Umbilical cord (tissue), 2 donors: ENCODE results near the gene TECPR2. TPM values are rescaled to one million over a fixed set of nuclear protein-coding genes. Genes with fewer than 3 reads are reported as not detected.
"Not testable (repeated sequence)": the region's sequence is repeated elsewhere in the genome, so short reads cannot be mapped to it uniquely, and the experiment has no call there.

Experiments
- DNase-seq: peaks from one replicate; pipeline ENCODE4 v3.0.0-alpha.2; 2015; ENCODE audit warnings: low spot score
- total RNA-seq: library from RNA; depleted of rRNA; stranded (reverse); fragments of >200 nt; gene quantifications from one replicate; pipeline ENCODE4 v1.2.3, GENCODE V29; 2014; ENCODE audit warnings: low replicate concordance; ENCODE audit not compliant: insufficient read depth

The TECPR2 gene
- total RNA-seq, 1 donor from 2014 or later = 7.2 TPM

DNA sequence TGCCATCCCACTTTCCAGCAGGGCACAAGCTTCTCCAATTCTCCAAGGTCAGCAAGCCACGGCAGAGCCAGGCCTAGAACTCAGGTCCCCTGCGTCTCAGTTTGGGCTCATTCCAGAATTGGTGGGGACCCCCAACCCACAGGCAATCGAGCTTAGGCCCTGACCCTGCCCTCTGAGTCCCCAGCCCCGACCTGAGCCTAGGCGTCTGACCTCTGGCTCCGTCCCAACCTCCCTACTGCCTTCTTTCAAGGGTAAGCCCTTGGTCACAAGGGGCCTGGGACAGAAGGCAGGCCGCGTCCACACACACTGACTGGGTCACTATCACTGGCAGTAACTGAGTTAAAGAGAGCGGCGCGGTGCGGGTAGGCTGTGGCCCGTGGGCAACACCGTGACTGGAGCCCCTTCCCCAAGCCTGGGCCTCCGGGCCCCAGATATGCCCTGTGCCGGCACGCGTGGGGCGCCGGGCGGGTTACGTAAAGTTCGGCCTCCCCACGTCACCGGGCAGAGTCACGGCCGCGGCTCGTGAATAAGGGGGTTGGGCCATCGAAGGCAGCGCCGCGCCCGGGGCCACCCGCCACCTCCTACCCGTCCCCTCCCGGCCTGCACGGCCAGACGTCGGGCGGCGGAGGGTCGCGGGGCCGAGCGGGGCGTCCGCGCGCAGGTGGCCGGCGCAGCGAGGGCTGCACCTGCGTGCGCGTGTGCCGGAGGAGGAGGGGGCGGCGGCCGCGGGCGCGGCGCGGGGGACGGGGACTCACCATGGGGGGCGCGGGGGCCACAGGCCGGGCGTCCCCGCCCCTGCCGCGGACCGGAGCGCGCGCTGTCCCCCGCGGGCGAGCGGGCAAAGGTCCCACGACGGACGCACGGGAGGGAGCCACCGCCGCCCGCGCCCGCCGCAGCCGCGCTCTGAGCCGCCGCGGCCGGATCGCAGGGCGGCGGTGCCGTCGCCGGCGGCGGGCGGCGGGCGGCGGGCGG, 146.3 kb downstream of the TECPR2 start:
- DNase-seq = no peak

- peak; percentile 93 for DNase-seq
These were observed 147.2 kb downstream of the TECPR2 start, which contains the start of gene ANKRD9 for GRCh38 chr14:102509746-102510615. TSS of gene ANKRD9 (minus strand) at chr14:102509776. CDS start at chr14:102507889, 1,887 bp downstream.

GRCh38 chr14:102510616-102511520, 148.1 kb downstream of the TECPR2 start:
- DNase-seq = peak; percentile 42

DNA sequence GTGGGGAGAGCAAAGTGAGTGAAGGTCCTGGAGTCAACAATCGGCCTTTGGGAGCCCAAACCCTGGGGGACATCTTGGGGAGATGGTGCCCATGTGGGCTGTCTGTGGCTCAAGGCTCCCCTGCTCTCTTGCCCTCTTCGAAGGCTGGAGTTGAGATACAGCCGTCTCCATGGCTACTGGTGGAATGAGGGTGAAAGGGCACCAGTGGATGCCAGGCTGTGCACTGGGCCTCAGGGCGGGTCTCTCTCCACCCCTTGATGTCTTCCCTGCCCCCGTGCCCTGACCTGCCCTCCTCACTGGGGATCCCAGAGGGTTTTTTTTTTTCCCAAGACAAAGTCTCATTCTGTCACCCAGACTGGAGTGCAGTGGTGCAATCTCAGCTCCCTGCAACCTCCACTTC, 148.8 kb downstream of the TECPR2 start:
- no peak for DNase-seq

DNA sequence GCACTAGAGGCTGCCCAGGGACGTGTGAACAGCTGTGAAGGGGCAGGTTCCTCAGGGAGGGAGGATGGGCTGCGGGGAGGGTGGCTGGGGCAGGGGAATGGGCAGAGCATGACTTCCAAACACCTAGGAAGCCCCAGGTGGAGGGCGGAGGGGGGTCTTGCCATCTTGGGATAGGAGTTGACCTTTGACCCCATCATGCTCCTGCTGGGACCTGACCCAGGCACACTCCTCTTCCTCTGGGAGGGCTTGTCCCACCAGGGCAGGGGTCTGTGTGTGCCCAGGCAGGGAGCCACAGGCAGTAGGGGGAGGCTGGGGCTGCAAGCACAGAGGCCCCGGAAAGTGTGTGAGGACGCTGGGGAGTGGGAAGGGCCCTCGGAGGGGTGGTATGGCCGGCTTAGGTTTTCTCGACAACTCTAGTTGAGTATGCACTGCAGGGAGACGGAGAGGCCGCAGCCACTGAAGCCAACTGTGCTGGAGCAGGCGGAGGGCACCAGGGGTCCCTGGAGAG, 150.1 kb downstream of the TECPR2 start:
- no peak for DNase-seq

DNA sequence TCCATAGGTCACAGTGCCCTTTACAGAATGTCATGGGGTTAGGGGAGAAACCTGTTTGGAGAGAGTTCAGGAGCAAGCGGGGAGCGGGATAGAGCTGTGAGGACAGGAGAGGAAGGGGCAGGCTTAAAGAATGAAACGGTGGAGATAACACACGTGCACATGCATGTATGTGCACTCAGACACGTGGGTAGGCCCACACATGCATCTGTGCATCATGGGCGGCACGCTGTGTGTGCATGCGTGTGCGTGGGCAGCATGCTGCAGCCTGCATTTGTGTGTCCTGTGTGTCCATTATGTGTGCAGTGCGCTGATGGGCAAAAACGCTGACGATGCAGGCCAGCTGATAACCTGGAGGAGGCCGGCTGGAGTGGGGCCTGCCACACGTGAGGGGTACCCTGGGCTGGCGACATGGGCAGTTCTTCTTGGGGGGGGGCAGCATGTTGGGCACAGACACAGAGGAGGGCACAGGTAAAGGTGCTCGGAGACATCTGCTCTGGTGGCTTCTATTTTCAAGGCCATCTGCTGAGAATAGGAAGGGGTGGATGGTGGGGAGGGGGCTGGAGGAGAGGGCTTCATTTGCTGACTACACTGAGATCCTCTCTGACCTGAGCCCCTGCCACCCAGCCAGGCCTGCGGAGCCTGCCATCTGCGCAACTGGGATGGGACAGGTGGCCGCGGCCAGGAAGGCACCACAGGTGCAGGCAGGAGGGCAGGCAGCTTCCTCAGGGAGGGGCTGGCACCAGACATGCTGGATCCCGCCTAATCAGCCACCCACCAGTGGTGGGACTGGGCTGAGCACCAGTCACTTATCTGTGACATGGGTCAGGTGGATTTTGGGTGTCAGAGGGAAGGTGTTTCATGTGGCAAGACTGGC, 151.4 kb downstream of the TECPR2 start:
- DNase-seq = no peak

DNA sequence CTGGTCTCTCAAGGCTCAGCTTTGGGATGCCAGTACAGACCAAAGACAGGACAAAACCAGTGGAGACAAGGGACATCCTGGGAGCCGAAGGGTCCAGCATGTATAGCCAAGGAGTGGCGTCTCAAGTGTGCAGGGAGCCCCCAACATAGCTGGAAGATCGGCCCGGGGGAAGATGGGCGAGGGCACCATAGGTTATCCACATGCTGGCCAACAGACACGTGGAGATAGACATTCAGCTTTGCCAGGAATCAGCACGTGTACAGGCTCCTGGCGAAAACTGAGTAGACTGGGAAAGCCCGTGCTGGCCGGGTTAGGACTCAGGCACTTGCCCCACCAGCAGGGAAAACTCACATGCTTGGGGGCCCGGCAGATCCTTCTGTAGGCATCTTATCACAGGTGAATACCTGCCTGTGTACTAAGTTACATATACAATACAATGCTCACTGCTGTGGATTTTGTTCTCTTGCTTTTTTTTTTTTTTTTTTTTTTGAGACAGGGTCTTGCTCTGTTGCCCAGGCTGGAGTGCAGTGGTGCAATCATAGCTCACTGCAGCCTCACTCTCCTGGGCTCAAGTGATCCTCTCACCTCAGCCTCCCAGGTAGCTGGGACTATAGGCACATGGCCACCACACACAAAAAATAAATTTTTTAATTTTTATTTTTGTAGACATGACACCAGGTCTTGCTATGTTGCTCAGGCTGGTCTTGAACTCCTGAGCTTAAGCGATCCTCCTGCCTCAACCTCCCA, 152.4 kb downstream of the TECPR2 start:
- no peak for DNase-seq

DNA sequence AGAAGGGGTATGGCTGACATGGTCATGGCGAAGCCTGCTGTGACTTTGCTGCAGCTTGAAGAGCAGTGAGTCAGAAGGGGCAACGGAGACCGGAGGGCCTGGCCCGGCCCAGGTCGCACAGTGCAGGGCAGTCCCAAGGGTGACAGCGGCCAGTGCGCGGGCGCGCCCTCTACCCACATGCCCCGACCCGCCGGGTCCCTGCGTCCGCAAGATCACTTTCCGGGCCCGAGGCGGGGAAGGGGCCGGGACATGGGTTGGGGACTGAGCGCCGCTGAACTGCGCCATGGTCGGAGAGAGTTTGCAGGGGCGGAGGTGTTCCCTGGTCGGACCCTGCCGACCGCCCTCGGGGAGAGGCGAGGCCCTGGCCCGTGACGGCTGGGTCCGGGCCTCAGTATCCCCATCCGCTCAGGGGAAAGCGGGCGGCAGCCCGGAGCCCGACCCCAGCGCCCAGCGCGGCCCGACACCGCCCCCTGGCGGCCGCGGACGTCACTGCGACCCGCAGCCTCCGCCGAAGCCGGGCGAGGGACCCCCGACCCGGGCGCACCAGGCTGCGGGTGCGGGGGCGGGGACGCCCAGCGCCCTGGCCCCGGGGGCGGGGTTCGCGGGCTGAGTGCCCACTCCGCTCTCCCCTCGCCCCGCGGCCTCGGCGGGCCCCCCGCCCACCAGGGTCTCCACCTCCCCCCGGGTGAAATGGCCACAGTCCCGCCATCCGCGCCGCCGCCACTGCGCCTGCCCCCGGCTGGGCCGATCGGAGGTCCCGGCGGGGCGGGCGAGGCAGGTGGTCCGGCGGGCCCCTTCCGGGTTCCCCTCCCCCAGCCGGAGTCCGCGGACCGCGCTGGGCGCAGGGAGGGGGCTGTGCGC, 154.0 kb downstream of the TECPR2 start:
- DNase-seq = peak; percentile 42

DNA sequence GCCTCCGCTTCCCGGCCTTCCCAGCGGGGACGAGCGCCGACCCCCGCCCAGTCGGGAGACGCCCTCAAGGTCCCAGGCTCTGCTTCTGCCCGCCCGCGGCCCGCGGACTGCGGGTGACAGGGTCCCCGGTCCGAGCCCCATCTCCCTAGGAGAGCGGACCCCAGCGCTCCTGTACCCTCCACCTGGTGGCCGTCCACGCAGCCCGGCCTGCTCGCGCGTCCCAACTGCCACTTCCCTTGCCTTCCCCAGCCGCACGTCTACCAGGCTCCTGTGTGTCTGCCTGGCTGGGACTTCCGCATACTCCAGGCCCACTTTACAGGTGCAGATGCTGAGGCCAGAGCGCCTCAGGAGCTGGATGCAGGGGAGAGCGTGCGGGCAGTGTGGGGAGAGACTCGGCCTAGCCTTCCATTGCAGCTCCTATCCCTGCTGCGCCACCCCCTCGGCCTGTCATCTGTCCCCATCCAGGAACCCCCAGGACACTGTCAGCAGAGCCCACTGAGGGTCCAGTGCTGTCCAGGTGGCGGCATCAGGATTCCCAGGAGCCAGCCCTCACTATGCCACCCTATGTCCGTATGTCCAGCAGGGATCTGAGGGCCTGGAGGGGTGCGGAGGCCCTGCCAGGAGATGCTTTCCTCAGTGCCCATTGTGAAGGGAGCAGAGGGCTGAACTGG, 154.8 kb downstream of the TECPR2 start:
- no peak for DNase-seq

DNA sequence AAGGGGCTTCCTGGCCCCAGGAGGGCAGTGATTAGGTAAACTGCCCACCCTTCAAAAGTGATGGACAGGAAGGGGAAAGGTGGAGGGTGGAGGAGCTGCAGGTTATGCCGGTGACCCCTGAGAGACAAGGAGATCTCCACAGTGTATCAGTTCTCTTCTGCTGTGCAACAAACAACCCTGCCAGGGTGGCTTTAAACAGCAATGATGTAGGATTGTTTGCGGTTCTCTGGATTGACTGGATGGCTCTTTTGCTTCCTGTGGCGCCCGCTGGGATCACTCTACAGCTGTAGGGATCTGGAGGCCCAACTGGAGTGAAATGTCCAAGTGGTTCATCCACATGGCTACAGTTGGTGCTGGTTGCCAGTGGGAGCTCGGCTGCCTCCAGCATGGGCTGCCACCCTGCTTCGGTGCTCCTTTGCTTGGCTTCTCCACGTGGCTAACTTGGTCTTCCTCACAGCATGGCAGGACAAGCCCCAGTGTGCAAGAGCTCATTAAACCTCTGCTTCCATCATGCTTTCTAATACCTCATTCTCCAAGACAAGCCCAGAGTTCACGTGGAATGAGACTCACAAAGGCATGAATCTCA, 155.4 kb downstream of the TECPR2 start:
- no peak for DNase-seq

DNA sequence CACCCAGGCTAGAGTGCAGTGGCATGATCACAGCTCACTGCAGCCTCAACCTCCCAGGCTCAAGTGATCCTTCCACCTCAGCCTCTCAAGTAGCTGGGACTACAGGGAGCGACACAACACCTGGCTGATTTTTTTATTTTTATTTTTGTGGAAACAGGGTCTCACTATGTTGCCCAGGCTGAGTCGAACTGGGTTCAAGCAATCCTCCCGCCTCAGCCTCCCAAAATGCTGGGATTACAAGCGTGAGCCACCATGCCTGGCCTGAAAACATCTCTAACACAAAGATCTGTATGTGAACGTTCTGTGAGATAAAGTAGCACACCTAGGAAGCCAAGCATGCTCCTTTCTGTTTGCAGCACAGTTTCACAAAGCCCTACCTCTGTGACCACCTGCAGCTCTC, 157.0 kb downstream of the TECPR2 start:
- not testable (repeated sequence) for DNase-seq

DNA sequence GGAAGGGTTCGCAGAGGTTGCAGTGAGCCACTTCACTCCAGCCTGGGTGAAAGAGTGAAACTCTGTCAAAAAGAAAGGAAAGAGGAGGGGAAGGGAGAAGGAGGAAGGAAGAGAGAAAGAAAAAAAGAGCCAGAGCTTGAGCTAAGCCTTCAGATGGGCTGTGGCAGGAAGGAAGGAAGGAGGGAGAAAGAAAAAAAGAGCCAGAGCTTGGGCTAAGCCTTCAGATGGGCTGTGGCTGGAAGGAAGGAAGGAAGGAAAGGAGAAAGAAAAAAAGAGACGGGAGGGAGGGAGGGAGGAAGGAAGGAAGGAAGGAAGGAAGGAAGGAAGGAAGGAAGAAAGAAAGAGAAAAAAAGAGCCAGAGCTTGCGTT, 160.4 kb downstream of the TECPR2 start:
- no peak for DNase-seq

GRCh38 chr14:102523569-102524450, 161.1 kb downstream of the TECPR2 start:
- no peak for DNase-seq

DNA sequence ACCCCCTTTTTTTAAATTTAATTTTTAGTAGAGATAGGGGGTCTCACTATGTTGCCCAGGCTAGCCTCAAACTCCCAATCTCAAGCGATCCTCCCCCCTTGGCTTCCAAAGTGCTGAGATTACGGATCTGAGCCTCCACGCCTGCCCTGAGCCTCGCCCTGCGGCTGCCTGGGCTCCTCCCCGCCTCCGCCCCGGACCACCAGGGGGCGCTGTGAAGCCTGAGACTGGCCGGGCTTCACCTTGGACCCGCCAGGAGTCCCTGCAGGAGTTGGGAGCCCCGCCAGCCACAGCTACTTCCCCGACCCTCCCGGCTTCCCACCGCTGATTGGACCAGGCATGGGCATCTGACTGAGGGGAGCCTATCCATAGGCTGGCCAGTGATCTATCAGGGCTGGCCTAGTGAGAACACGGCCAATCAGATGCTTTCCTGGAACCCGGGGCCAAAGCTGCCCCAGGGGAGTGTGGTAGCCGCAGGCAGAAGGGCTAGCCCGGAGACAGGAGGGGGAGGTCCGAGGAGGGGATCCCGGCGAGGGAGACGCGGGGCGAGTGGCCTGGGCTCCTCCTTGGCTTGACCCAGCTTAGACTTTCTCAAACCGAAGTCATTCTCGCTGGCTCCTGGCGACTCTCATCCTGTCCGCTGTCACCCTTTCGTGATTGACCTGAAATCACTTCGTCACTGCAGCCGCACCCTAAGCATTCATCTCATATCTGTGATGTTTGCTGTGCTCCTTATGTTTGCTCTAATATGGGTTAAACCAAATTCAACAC, 161.9 kb downstream of the TECPR2 start:
- DNase-seq = peak; percentile 100

GRCh38 chr14:102525219-102525928, 162.6 kb downstream of the TECPR2 start:
- DNase-seq = peak; percentile 69
